ENCODE measurements around the gene TESPA1. TPM values are rescaled to one million over a fixed set of nuclear protein-coding genes. Genes with fewer than 3 reads are reported as not detected.

Gene TESPA1
- total RNA-seq, 1 experiment from 2014 or later, result 0.39 TPM

GRCh38 chr12:55002355-55002754 lies 17.8 kb upstream of the TESPA1 start (continued):
- TF ChIP-seq ZNF532 (CRISPR knock-in tag; IDR thresholded peaks at IDR 0.05; ENCODE audit: borderline replicate concordance), result no peak
- TF ChIP-seq NFATC4 (CRISPR knock-in tag; IDR thresholded peaks at IDR 0.05), result no peak

DNA sequence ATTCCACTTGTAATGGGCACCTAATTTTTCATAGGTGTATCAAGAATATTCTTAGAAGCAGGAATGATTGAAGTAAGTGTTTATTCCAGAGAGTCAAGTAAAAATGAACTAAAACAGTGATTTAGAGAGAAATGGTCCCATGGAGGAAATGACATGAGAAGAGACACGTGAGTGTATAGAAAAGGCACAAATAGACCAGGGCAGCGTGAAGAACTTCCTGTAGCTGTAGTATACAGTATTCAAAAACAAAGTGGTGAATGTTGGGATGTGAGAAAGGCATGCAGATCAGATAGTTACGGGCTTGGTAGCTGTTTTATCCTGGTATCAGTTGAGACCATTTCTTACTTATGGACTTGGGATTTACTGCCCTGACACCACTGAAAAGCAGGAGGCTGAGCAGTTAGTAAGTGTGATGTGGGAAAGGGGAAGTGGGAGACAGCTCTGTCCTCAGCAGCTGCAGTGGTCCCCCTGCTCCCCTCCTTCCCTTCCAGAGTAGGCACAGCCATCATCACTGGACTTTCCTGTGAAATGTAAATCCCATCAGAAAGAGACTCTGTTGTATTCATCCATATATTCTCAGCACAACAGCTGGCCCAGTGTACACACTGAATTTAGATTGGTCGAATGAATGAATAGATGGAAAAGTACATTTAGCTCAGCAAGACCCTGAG lies 16.8 kb upstream of the TESPA1 start:
- TF ChIP-seq ERG (CRISPR knock-in tag; IDR thresholded peaks at IDR 0.05), result no peak
- TF ChIP-seq ELF4 (CRISPR knock-in tag; IDR thresholded peaks at IDR 0.05; ENCODE audit: low read depth), result no peak
- TF ChIP-seq GRHL2 (CRISPR knock-in tag; IDR thresholded peaks at IDR 0.05; ENCODE audit: insufficient replicate concordance, severe bottlenecking), result no peak
- no peak for TF ChIP-seq RORB (CRISPR knock-in tag; IDR thresholded peaks at IDR 0.05)
- TF ChIP-seq KAT7 (CRISPR knock-in tag; IDR thresholded peaks at IDR 0.05; ENCODE audit: borderline replicate concordance), result no peak
- TF ChIP-seq, protein P1, sequence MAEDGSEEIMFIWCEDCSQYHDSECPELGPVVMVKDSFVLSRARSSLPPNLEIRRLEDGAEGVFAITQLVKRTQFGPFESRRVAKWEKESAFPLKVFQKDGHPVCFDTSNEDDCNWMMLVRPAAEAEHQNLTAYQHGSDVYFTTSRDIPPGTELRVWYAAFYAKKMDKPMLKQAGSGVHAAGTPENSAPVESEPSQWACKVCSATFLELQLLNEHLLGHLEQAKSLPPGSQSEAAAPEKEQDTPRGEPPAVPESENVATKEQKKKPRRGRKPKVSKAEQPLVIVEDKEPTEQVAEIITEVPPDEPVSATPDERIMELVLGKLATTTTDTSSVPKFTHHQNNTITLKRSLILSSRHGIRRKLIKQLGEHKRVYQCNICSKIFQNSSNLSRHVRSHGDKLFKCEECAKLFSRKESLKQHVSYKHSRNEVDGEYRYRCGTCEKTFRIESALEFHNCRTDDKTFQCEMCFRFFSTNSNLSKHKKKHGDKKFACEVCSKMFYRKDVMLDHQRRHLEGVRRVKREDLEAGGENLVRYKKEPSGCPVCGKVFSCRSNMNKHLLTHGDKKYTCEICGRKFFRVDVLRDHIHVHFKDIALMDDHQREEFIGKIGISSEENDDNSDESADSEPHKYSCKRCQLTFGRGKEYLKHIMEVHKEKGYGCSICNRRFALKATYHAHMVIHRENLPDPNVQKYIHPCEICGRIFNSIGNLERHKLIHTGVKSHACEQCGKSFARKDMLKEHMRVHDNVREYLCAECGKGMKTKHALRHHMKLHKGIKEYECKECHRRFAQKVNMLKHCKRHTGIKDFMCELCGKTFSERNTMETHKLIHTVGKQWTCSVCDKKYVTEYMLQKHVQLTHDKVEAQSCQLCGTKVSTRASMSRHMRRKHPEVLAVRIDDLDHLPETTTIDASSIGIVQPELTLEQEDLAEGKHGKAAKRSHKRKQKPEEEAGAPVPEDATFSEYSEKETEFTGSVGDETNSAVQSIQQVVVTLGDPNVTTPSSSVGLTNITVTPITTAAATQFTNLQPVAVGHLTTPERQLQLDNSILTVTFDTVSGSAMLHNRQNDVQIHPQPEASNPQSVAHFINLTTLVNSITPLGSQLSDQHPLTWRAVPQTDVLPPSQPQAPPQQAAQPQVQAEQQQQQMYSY (CRISPR knock-in tag; IDR thresholded peaks at IDR 0.05), result no peak
- no peak for TF ChIP-seq E2F4 (CRISPR knock-in tag; IDR thresholded peaks at IDR 0.05; ENCODE audit: borderline replicate concordance, low read depth)
- no peak for TF ChIP-seq ZNF671 (CRISPR knock-in tag; IDR thresholded peaks at IDR 0.05)
- no peak for TF ChIP-seq SOX15 (CRISPR knock-in tag; IDR thresholded peaks at IDR 0.05)
- TF ChIP-seq ZNF396 (CRISPR knock-in tag; IDR thresholded peaks at IDR 0.05; ENCODE audit: borderline replicate concordance), result no peak
- no peak for TF ChIP-seq ZNF138 (CRISPR knock-in tag; conservative IDR thresholded peaks at IDR 0.05)
- no peak for TF ChIP-seq CBFB (CRISPR knock-in tag; IDR thresholded peaks at IDR 0.05; ENCODE audit: low read depth)
- no peak for TF ChIP-seq TP53 (CRISPR knock-in tag; IDR thresholded peaks at IDR 0.05)
- TF ChIP-seq ZNF263 (CRISPR knock-in tag; IDR thresholded peaks at IDR 0.05; ENCODE audit: low read depth), result no peak
- TF ChIP-seq IRF2 (CRISPR knock-in tag; IDR thresholded peaks at IDR 0.05; ENCODE audit: borderline replicate concordance, low read depth), result no peak
- TF ChIP-seq, protein P2, sequence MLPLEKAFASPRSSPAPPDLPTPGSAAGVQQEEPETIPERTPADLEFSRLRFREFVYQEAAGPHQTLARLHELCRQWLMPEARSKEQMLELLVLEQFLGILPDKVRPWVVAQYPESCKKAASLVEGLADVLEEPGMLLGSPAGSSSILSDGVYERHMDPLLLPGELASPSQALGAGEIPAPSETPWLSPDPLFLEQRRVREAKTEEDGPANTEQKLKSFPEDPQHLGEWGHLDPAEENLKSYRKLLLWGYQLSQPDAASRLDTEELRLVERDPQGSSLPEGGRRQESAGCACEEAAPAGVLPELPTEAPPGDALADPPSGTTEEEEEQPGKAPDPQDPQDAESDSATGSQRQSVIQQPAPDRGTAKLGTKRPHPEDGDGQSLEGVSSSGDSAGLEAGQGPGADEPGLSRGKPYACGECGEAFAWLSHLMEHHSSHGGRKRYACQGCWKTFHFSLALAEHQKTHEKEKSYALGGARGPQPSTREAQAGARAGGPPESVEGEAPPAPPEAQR (CRISPR knock-in tag; IDR thresholded peaks at IDR 0.05), result no peak
- Mint-ChIP-seq H3K36me3 (no peaks in the 10 kb centered on the region), H3K27ac (no peak overlapping the region), H3K9me3 (peaks cover 6% of the 10 kb centered on the region), H3K4me3 (no peak overlapping the region), H3K4me1 (peaks cover 42% of the 10 kb centered on the region), H3K27me3 (ENCODE audit: low read depth) (no peaks in the 10 kb centered on the region)
- ChIA-PET POLR2A (no interaction called here), CTCF (interaction anchor here (1.2 to 1.7 kb wide), 3 partner anchors 67 to 71 kb away, joined by 4 to 9 read pairs (median 5); no protein-coding TSS in a partner anchor)
- no peak for DNase-seq (ENCODE audit: low spot score)
- ATAC-seq, result no peak
